Fibroblast of lung (primary cell): ENCODE data around the gene RNF43. TPM values are rescaled to one million over a fixed set of nuclear protein-coding genes. Genes with fewer than 3 reads are reported as not detected.

ENCODE experiments used
- DNase-seq, 2 donors: peaks; one replicate each; pipeline versions ENCODE4 v3.0.0 to v3.0.0-alpha.2; 2010; ENCODE audit warnings: low read depth in 2 of 2
- H2AFZ ChIP-seq: 2 replicates; pipeline ENCODE4 v1.5.1; 2012; ENCODE audit warnings: low read length, control low read depth, inconsistent platforms
- H3K27ac ChIP-seq: 2 replicates; pipeline ENCODE4 v1.5.1; 2011; ENCODE audit warnings: low read length, control low read depth; ENCODE audit not compliant: insufficient read depth
- H3K27me3 ChIP-seq: 2 replicates; pipeline ENCODE4 v1.5.1; 2011; ENCODE audit warnings: mild to moderate bottlenecking, low read length; ENCODE audit not compliant: control insufficient read depth, insufficient read depth
- H3K36me3 ChIP-seq: 2 replicates; pipeline ENCODE4 v1.5.1; 2011; ENCODE audit warnings: low read length; ENCODE audit not compliant: control insufficient read depth, insufficient read depth
- H3K4me1 ChIP-seq: 2 replicates; pipeline ENCODE4 v1.5.1; 2011; ENCODE audit warnings: low read length; ENCODE audit not compliant: control insufficient read depth, insufficient read depth; ENCODE audit errors: extremely low read depth
- H3K4me2 ChIP-seq: 2 replicates; pipeline ENCODE4 v1.5.1; 2011; ENCODE audit warnings: low read length, control low read depth; ENCODE audit not compliant: insufficient read depth; ENCODE audit errors: extremely low read depth
- H3K4me3 ChIP-seq, 4 experiments: fragments of 200-600 bp in 1 of 4; sonication (generic) in 1 of 4; replicated peaks in 1 of 4; 2 replicates each; pipeline ENCODE4 v1.5.1; 2011 to 2016; ENCODE audit warnings: low read length in 4 of 4, low read depth in 3 of 4, mild to moderate bottlenecking in 3 of 4, control low read depth in 2 of 4, inconsistent platforms in 1 of 4, mixed read lengths in 1 of 4; ENCODE audit not compliant: insufficient read depth in 1 of 4; ENCODE audit errors: control extremely low read depth in 1 of 4
- H3K79me2 ChIP-seq: 2 replicates; pipeline ENCODE4 v1.5.1; 2012; ENCODE audit warnings: mild to moderate bottlenecking, low read length, inconsistent platforms; ENCODE audit not compliant: control insufficient read depth, insufficient read depth
- H3K9ac ChIP-seq: 2 replicates; pipeline ENCODE4 v1.5.1; 2011; ENCODE audit warnings: mild to moderate bottlenecking, low read length, control low read depth; ENCODE audit not compliant: insufficient read depth
- H3K9me3 ChIP-seq: 2 replicates; pipeline ENCODE4 v1.5.1; 2012; ENCODE audit warnings: low read depth, low read length; ENCODE audit not compliant: control insufficient read depth, insufficient read depth
- H4K20me1 ChIP-seq: 2 replicates; pipeline ENCODE4 v1.5.1; 2011; ENCODE audit warnings: low read length; ENCODE audit not compliant: control insufficient read depth, insufficient read depth; ENCODE audit errors: extremely low read depth
- EZH2 ChIP-seq: IDR thresholded peaks from 2 replicates; pipeline ENCODE4 v1.5.1; 2012; ENCODE audit warnings: low read length, control low read depth, mild to moderate bottlenecking; ENCODE audit errors: missing control alignments
- polyA plus RNA-seq, 2 donors: library from polyadenylated mRNA; depleted of rRNA in 1 of 2; stranded (reverse) in 1 of 2; unstranded in 1 of 2; fragments of >200 nt; gene quantifications; 2 replicates each; pipeline ENCODE4 v1.2.1, GENCODE V29; 2011 to 2012; ENCODE audit warnings: missing spikeins in 1 of 2
- total RNA-seq: library from RNA; depleted of rRNA; stranded (reverse); fragments of >200 nt; gene quantifications from 2 replicates; pipeline ENCODE4 v1.2.1, GENCODE V29; 2014
- TF ChIP-seq, protein P1 (sequence below), 2 donors: IDR thresholded peaks in 1 of 2; conservative IDR thresholded peaks in 1 of 2; 1 replicate in 1 of 2; 2 replicates in 1 of 2; pipeline ENCODE4 v1.5.1; 2011 to 2012; ENCODE audit warnings: low read length in 2 of 2, control low read depth in 1 of 2, inconsistent platforms in 1 of 2, low read depth in 1 of 2, mild to moderate bottlenecking in 1 of 2

The RNF43 gene
- total and polyA plus RNA-seq, 2 donors (not counting 1 experiment from before 2014, with no cell fraction given), result under 0.01 to 0.02 TPM

DNA sequence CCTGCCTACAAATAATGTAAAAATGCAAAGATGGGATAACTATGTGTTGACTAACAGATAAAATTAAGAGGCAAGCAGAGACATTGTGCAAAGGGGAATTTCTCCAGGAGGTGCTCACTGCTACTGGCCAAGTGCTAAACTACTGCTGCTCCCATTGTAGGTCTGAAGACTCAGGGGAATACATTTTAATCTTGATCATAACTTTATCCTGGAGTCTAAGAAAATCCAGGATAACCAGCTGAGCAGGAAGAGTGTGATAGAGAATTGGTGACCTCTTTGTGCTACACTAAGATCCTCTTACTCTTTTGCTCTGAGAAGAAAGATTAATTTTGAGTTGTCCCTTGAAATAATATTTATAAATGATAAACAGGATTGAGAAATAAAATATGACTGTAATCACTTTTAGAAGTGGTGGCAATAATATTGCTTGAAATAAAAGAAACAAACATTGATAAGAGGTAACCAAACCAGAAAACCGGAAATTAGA, 5.9 kb downstream of the RNF43 start:
- TF ChIP-seq, protein P1, sequence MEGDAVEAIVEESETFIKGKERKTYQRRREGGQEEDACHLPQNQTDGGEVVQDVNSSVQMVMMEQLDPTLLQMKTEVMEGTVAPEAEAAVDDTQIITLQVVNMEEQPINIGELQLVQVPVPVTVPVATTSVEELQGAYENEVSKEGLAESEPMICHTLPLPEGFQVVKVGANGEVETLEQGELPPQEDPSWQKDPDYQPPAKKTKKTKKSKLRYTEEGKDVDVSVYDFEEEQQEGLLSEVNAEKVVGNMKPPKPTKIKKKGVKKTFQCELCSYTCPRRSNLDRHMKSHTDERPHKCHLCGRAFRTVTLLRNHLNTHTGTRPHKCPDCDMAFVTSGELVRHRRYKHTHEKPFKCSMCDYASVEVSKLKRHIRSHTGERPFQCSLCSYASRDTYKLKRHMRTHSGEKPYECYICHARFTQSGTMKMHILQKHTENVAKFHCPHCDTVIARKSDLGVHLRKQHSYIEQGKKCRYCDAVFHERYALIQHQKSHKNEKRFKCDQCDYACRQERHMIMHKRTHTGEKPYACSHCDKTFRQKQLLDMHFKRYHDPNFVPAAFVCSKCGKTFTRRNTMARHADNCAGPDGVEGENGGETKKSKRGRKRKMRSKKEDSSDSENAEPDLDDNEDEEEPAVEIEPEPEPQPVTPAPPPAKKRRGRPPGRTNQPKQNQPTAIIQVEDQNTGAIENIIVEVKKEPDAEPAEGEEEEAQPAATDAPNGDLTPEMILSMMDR (conservative IDR thresholded peaks at IDR 0.05 in 1 of 2, IDR thresholded peaks at IDR 0.05 in 1 of 2; ENCODE audit: low read depth in 1 of 2, low read length in 2 of 2), result no peak
- no peak for TF ChIP-seq EZH2
- no peak overlapping the region for H3K9ac ChIP-seq
- H3K27ac ChIP-seq, result no peak overlapping the region
- H3K4me3 ChIP-seq, result no peak overlapping the region
- H2AFZ ChIP-seq, result no peak overlapping the region
- H4K20me1 ChIP-seq, result no peaks in the 10 kb centered on the region
- H3K36me3 ChIP-seq, result no peaks in the 10 kb centered on the region
- H3K27me3 ChIP-seq, result no peaks in the 10 kb centered on the region
- DNase-seq, result no peak
- no peaks in the 10 kb centered on the region for H3K4me1 ChIP-seq
- no peaks in the 10 kb centered on the region for H3K79me2 ChIP-seq
- H3K4me2 ChIP-seq, result no peak overlapping the region
- no peaks in the 10 kb centered on the region for H3K9me3 ChIP-seq

DNA sequence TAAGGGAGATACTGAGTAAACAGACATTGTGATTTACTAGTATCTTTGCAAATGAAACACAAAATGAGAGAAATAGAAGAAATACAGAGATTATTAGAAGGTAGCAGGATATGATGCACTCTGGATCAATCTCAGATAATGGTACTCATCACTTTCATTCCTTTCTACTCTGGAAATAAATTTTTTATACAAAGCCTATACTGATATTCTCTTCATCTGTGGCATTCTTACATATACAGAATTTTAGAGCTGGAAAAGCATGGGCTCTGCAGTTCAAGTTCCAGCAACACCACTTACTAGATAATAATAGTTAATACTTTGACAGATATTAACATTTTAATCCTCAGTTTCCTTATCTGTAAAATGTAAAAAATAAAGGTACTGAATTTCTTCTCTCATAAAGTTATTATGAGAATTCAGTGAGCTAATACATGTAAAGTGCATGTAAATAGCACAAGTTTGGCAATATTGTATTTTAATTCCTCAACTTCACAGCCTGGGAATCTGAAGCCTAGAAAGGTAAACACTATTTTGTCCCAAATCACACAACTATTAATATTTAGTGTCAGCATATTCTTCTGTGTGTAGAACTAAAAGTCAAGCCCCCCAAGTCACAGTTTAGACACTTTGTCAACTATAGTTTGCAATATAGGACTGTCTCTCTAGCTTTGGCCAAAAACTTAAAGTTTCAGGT, 6.5 kb downstream of the RNF43 start:
- Histone ChIP-seq H2AFZ (no peak overlapping the region), H4K20me1 (no peaks in the 10 kb centered on the region), H3K4me2 (no peak overlapping the region), H3K4me3 (no peak overlapping the region), H3K4me1 (no peaks in the 10 kb centered on the region), H3K9ac (no peak overlapping the region), H3K27ac (no peak overlapping the region), H3K27me3 (no peaks in the 10 kb centered on the region), H3K9me3 (no peaks in the 10 kb centered on the region), H3K36me3 (no peaks in the 10 kb centered on the region), H3K79me2 (no peaks in the 10 kb centered on the region)
- no peak for DNase-seq
- TF ChIP-seq, protein P1 (conservative IDR thresholded peaks at IDR 0.05 in 1 of 2, IDR thresholded peaks at IDR 0.05 in 1 of 2; ENCODE audit: low read depth in 1 of 2, low read length in 2 of 2), result no peak
- no peak for TF ChIP-seq EZH2

DNA sequence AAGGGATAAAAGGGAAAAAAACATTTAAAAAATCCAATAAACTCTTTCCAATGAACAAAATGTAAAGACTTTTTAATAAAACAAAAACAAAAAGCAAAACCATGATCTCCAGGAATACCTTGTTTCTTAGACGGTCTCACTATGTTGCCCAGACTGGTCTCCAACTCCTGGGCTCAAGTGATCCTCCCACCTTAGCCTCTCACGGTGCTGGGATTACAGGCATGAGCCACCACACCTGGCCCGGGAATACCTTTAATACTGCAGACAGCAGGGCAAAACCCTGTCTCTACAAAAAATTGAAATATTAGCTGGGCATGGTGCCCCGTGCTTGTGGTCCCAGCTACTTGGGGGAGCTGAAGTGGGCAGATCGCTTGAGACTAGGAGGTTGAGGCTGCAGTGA, 7.9 kb downstream of the RNF43 start:
- H3K79me2 ChIP-seq, result no peaks in the 10 kb centered on the region
- TF ChIP-seq, protein P1 (conservative IDR thresholded peaks at IDR 0.05 in 1 of 2, IDR thresholded peaks at IDR 0.05 in 1 of 2; ENCODE audit: low read depth in 1 of 2, low read length in 2 of 2), result no peak
- no peak for TF ChIP-seq EZH2
- H3K27me3 ChIP-seq, result no peaks in the 10 kb centered on the region

More for the DNA sequence above, 7.9 kb downstream of the RNF43 start:
- H2AFZ ChIP-seq, result no peak overlapping the region
- H3K9me3 ChIP-seq, result no peaks in the 10 kb centered on the region
- no peak overlapping the region for H3K4me3 ChIP-seq
- no peak overlapping the region for H3K4me2 ChIP-seq
- H3K4me1 ChIP-seq, result no peaks in the 10 kb centered on the region
- no peak overlapping the region for H3K27ac ChIP-seq
- DNase-seq, result no peak
- no peak overlapping the region for H3K9ac ChIP-seq
- no peaks in the 10 kb centered on the region for H4K20me1 ChIP-seq
- H3K36me3 ChIP-seq, result no peaks in the 10 kb centered on the region
